ENCODE data around the gene YOD1.

Gene YOD1

GRCh38 chr1:207050480-207051190 is 373 bp downstream of the YOD1 start:
- TF ChIP-seq CTCF (conservative IDR thresholded peaks at IDR 0.05; ENCODE audit: low read depth, low read length) = no peak

GRCh38 chr1:207049974-207050391 is 1.0 kb downstream of the YOD1 start:
- H3K79me2 ChIP-seq (ENCODE audit: insufficient read depth, low read depth) = peaks cover 21% of the 10 kb centered on the region
- TF ChIP-seq CTCF (conservative IDR thresholded peaks at IDR 0.05; ENCODE audit: low read depth, low read length) = peak; percentile 94
- H3K4me3 ChIP-seq (IDR thresholded peaks at IDR 0.05; ENCODE audit: insufficient read depth, low read depth, low read length) = peak overlapping the region; percentile 46
- H4K20me1 ChIP-seq (ENCODE audit: insufficient read depth) = no peaks in the 10 kb centered on the region
- H3K9ac ChIP-seq = peak overlapping the region; percentile 75
- no peaks in the 10 kb centered on the region for H3K36me3 ChIP-seq (ENCODE audit: insufficient read depth)
- H2AFZ ChIP-seq (ENCODE audit: low read depth) = peak overlapping the region; percentile 90
- peak overlapping the region; percentile 45 for H3K27ac ChIP-seq
- no peaks in the 10 kb centered on the region for H3K27me3 ChIP-seq (ENCODE audit: insufficient read depth, low read depth)
- peaks cover 36% of the 10 kb centered on the region for H3K4me1 ChIP-seq (ENCODE audit: low read depth, poor library complexity, severe bottlenecking)
- H3K4me2 ChIP-seq = peak overlapping the region; percentile 53

More at GRCh38 chr1:207050480-207051190, 373 bp downstream of the YOD1 start:
- H3K79me2 ChIP-seq (ENCODE audit: insufficient read depth, low read depth) = peaks cover 21% of the 10 kb centered on the region
- no peaks in the 10 kb centered on the region for H3K27me3 ChIP-seq (ENCODE audit: insufficient read depth, low read depth)
- peaks cover 38% of the 10 kb centered on the region for H3K4me1 ChIP-seq (ENCODE audit: low read depth, poor library complexity, severe bottlenecking)
- peak overlapping the region; percentile 45 for H3K27ac ChIP-seq
- H2AFZ ChIP-seq (ENCODE audit: low read depth) = peak overlapping the region; percentile 90
- H3K9ac ChIP-seq = peak overlapping the region; percentile 75
- H3K36me3 ChIP-seq (ENCODE audit: insufficient read depth) = no peaks in the 10 kb centered on the region
- peak overlapping the region; percentile 53 for H3K4me2 ChIP-seq
- no peaks in the 10 kb centered on the region for H4K20me1 ChIP-seq (ENCODE audit: insufficient read depth)
- peak overlapping the region; percentile 67 for H3K4me3 ChIP-seq (IDR thresholded peaks at IDR 0.05; ENCODE audit: insufficient read depth, low read depth, low read length)

- Histone ChIP-seq H3K9ac (peak overlapping the region; percentile 75; the same call in 1 of the 2 replicates), H2AFZ (ENCODE audit: low read depth) (0 out of 2 replicates have a peak overlapping the region, but pooled peaks have one; percentile 90), H3K27ac (peak overlapping the region; percentile 45; the same call in 1 of the 2 replicates), H3K4me1 (ENCODE audit: low read depth, poor library complexity, severe bottlenecking) (peaks cover 31% of the 10 kb centered on the region), H3K36me3 (ENCODE audit: insufficient read depth) (no peaks in the 10 kb centered on the region), H3K4me3 (IDR thresholded peaks at IDR 0.05; ENCODE audit: insufficient read depth, low read depth, low read length) (no peak overlapping the region), H3K79me2 (ENCODE audit: insufficient read depth, low read depth) (peaks cover 21% of the 10 kb centered on the region), H4K20me1 (ENCODE audit: insufficient read depth) (no peaks in the 10 kb centered on the region), H3K4me2 (peak overlapping the region; percentile 53), H3K27me3 (ENCODE audit: insufficient read depth, low read depth) (no peaks in the 10 kb centered on the region)
- TF ChIP-seq CTCF (conservative IDR thresholded peaks at IDR 0.05; ENCODE audit: low read depth, low read length) = no peak
Observed at GRCh38 chr1:207049514-207049913, 1.5 kb downstream of the YOD1 start.

- Histone ChIP-seq H3K79me2 (ENCODE audit: insufficient read depth, low read depth) (peaks cover 21% of the 10 kb centered on the region), H4K20me1 (ENCODE audit: insufficient read depth) (no peaks in the 10 kb centered on the region), H3K36me3 (ENCODE audit: insufficient read depth) (no peaks in the 10 kb centered on the region), H2AFZ (ENCODE audit: low read depth) (no peak overlapping the region), H3K4me1 (ENCODE audit: low read depth, poor library complexity, severe bottlenecking) (peaks cover 27% of the 10 kb centered on the region), H3K4me3 (IDR thresholded peaks at IDR 0.05; ENCODE audit: insufficient read depth, low read depth, low read length) (no peak overlapping the region), H3K4me2 (no peak overlapping the region; the same call in 1 of the 2 replicates), H3K9ac (no peak overlapping the region), H3K27ac (no peak overlapping the region), H3K27me3 (ENCODE audit: insufficient read depth, low read depth) (no peaks in the 10 kb centered on the region)
- no peak for TF ChIP-seq CTCF (conservative IDR thresholded peaks at IDR 0.05; ENCODE audit: low read depth, low read length)
Observed at GRCh38 chr1:207049054-207049453, 2.0 kb downstream of the YOD1 start.
